ENCODE measurements around the gene AIDA. TPM values are rescaled to one million over a fixed set of nuclear protein-coding genes. Genes with fewer than 3 reads are reported as not detected.

AIDA gene
- total RNA-seq, 1 experiment from 2014 or later, result 73.1 TPM

Other genes with a start within 250 kb of the AIDA start
- gene HHIPL2, start 164.4 kb downstream of the AIDA start, total RNA-seq (2021; ENCODE audit: unreplicated experiment), result 14.7 TPM
- 11.6 TPM for gene TAF1A, start 122.6 kb downstream of the AIDA start, total RNA-seq (2021; ENCODE audit: unreplicated experiment)
- 53.5 TPM for gene MIA3, start 94.4 kb downstream of the AIDA start, total RNA-seq (2021; ENCODE audit: unreplicated experiment)
- gene BROX, start 73 bp upstream of the AIDA start, total RNA-seq (2021; ENCODE audit: unreplicated experiment), result 49.8 TPM
- not detected for gene FAM177B, start 24.7 kb upstream of the AIDA start, total RNA-seq (2021; ENCODE audit: unreplicated experiment)
- gene DISP1, start 102.5 kb upstream of the AIDA start, total RNA-seq (2021; ENCODE audit: unreplicated experiment), result 4.2 TPM

Data from Panc1 (cell line).